Thymus (tissue), 11 donors: Measurements from ENCODE around the gene FUT7. TPM values are rescaled to one million over a fixed set of nuclear protein-coding genes. Genes with fewer than 3 reads are reported as not detected.

Experiments
- DNase-seq, 9 donors: peaks; one replicate each; pipeline ENCODE4 v3.0.0-alpha.2; 2013; ENCODE audit warnings: low spot score in 9 of 9, low read depth in 6 of 9, missing footprints in 1 of 9
- H3K27ac ChIP-seq, 2 donors: one replicate each; pipeline ENCODE4 v1.5.1; 2013; ENCODE audit warnings: control low read depth in 1 of 2, low read depth in 1 of 2, low read length in 1 of 2, mild to moderate bottlenecking in 1 of 2, moderate library complexity in 1 of 2
- H3K27me3 ChIP-seq, 2 donors: one replicate each; pipeline ENCODE4 v1.5.1; 2013; ENCODE audit warnings: low read length in 1 of 2; ENCODE audit not compliant: control insufficient read depth in 2 of 2, insufficient read depth in 1 of 2
- H3K36me3 ChIP-seq, 2 donors: one replicate each; pipeline ENCODE4 v1.5.1; 2013; ENCODE audit warnings: low read length in 1 of 2, mild to moderate bottlenecking in 1 of 2, moderate library complexity in 1 of 2; ENCODE audit not compliant: control insufficient read depth in 2 of 2, insufficient read depth in 2 of 2
- H3K4me1 ChIP-seq, 2 donors: one replicate each; pipeline ENCODE4 v1.5.1; 2013; ENCODE audit warnings: low read length in 2 of 2; ENCODE audit not compliant: control insufficient read depth in 2 of 2, insufficient read depth in 2 of 2
- H3K4me3 ChIP-seq, 2 donors: one replicate each; pipeline ENCODE4 v1.5.1; 2013; ENCODE audit warnings: low read length in 2 of 2, control low read depth in 1 of 2, mild to moderate bottlenecking in 1 of 2
- H3K9me3 ChIP-seq, 2 donors: one replicate each; pipeline ENCODE4 v1.5.1; 2013; ENCODE audit warnings: low read length in 1 of 2, mild to moderate bottlenecking in 1 of 2; ENCODE audit not compliant: control insufficient read depth in 2 of 2, insufficient read depth in 1 of 2
- WGBS: extraction: QIAGEN DNeasy Blood & Tissue Kit; methylation state at CpG from one replicate; pipeline ENCODE4 v1.1.7; 2013; 5-methylcytosine and 5-hydroxymethylcytosine counted together
- polyA plus RNA-seq: library from polyadenylated mRNA; stranded (reverse); fragments of 200-250 nt; gene quantifications from one replicate; pipeline ENCODE4 v1.2.3, GENCODE V29; 2013
- total RNA-seq: library from RNA; stranded (reverse); fragments of 120-200 nt; gene quantifications from one replicate; pipeline ENCODE4 v1.2.4, GENCODE V29; 2013
- donor health status: healthy.

Gene FUT7
- total and polyA plus RNA-seq, 2 donors: 0.99 to 4.6 TPM

DNA sequence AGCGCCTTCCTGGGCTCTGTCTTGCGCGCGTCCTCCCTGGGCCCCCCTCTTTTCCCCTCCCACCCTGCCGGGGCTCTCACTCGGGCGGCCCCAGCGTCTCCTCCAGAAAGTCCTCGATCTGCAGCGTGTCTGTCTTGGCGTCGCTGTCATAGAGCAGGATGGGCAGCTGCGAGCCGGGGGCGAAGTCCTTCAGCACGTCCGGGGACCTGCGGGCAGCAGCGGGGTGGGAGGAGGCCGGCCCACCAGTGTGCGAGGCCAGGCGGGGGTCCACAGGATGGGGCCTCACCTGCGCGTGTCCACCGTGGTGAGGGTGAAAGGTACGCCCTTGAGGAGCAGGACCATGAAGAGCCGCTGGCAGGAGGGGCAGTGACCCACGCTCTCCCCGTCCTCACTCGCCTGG is 36.5 kb downstream of the FUT7 start:
- H3K9me3 ChIP-seq: peaks cover 2 to 27% of the 10 kb centered on the region in 2 donors
- peak overlapping the region in 1 of 2 donors; percentile 27 for H3K27ac ChIP-seq
- peaks cover 23 to 66% of the 10 kb centered on the region in 2 donors for H3K27me3 ChIP-seq
- peaks cover 25 to 58% of the 10 kb centered on the region in 2 donors for H3K4me1 ChIP-seq
- no peak for DNase-seq
- WGBS: 70% methylated on average over 30 of the region's 30 CpGs
- peaks cover 8 to 16% of the 10 kb centered on the region in 2 donors for H3K36me3 ChIP-seq
- peak overlapping the region; percentile 1 to 58 for H3K4me3 ChIP-seq

DNA sequence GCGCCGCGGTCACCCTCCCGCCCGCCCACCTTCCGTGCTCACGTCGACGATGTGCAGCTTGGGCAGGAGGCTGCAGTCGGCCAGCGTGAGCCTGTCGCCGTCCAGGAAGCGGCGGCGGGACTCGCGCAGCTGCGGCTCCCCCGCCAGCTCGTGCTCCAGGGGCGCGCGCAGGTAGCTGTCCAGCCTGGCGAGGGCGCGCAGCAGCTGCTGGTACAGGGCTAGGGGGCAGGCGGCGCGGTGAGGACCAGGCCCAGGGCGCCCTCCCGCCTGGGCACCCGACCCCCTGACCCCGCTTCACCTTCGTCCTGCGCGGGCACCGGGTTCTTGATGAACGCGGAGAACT is 37.0 kb downstream of the FUT7 start:
- H3K4me1 ChIP-seq: peaks cover 25 to 58% of the 10 kb centered on the region in 2 donors
- WGBS: 73% methylated on average over 40 of the region's 40 CpGs
- peaks cover 8 to 16% of the 10 kb centered on the region in 2 donors for H3K36me3 ChIP-seq
- H3K27me3 ChIP-seq: peaks cover 24 to 71% of the 10 kb centered on the region in 2 donors
- no peak for DNase-seq
- peak overlapping the region; percentile 1 to 58 for H3K4me3 ChIP-seq
- peaks cover 2 to 27% of the 10 kb centered on the region in 2 donors for H3K9me3 ChIP-seq
- H3K27ac ChIP-seq: no peak overlapping the region

DNA sequence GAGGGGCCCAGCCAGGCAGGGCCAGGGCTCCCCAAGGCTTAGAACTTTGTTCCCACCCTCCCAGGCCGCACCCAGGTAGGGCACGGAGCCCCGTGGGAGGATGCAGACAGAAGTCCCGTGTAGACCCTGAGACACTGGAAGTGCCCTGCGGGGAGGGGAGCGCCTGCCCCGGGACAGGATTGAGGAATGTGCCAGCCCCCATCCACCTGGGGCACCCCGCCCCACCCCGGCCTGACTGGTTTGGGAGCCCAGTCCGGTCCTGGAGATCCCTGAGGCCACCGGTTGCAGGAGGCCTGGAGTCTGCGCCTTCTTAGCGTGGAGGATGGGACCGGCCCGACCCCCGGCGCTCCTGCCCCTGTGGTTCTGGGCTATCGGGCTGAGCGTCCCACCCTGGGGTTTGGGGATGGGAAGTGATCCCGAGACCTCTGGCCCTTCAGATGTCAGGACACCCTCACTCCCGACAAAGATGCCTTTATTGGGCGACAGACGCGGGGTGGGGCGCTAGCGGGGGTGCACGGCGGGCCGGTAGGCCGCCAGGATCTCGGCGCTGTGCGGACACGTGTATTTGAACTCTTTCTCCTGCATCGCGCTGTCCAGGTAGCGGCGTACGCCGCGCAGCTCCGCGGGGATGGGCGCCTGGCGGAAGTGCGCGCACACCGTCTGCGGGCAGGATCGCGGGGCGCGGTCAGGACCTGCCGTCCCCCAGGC is 37.6 kb downstream of the FUT7 start:
- Histone ChIP-seq H3K36me3 (peaks cover 8 to 16% of the 10 kb centered on the region in 2 donors), H3K27me3 (peaks cover 24 to 74% of the 10 kb centered on the region in 2 donors), H3K9me3 (peaks cover 2 to 27% of the 10 kb centered on the region in 2 donors), H3K4me3 (peak overlapping the region in 1 of 2 donors; percentile 92), H3K4me1 (peaks cover 25 to 57% of the 10 kb centered on the region in 2 donors), H3K27ac (no peak overlapping the region)
- 89% methylated on average over 54 of the region's 54 CpGs for WGBS
- DNase-seq: no peak

DNA sequence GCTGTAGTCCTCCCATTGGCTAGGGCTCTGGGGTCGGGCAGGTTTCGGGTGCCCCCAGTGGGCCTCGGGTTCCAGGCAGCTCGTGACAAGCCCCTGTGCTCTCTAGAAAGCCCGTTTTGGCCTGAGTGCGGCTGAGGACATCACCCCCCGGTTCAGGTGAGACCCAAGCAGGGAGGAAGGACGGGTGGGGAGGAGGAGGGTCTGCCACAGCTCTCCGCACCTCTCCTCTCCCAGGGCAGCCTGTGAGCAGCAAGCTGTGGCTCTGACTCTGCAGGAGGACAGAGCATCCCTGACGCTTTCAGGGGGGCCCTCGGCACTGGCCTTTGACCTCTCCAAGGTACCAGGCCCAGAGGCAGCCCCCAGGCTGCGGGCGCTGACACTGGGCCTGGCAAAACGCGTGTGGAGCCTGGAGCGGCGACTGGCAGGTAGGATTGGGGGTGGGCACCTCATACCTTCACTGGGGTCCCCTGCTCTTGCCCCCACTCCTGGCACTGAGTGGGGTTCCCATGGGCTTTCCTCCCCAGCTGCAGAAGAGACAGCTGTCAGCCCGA is 39.0 kb downstream of the FUT7 start:
- Histone ChIP-seq H3K36me3 (peaks cover 8 to 16% of the 10 kb centered on the region in 2 donors), H3K27ac (peak overlapping the region; percentile 68 to 89), H3K27me3 (peaks cover 22 to 75% of the 10 kb centered on the region in 2 donors), H3K4me1 (peaks cover 25 to 50% of the 10 kb centered on the region in 2 donors), H3K9me3 (peaks cover 2 to 24% of the 10 kb centered on the region in 2 donors), H3K4me3 (peak overlapping the region; percentile 84 to 92)
- 54% methylated on average over 18 of the region's 18 CpGs for WGBS
- DNase-seq: no peak

DNA sequence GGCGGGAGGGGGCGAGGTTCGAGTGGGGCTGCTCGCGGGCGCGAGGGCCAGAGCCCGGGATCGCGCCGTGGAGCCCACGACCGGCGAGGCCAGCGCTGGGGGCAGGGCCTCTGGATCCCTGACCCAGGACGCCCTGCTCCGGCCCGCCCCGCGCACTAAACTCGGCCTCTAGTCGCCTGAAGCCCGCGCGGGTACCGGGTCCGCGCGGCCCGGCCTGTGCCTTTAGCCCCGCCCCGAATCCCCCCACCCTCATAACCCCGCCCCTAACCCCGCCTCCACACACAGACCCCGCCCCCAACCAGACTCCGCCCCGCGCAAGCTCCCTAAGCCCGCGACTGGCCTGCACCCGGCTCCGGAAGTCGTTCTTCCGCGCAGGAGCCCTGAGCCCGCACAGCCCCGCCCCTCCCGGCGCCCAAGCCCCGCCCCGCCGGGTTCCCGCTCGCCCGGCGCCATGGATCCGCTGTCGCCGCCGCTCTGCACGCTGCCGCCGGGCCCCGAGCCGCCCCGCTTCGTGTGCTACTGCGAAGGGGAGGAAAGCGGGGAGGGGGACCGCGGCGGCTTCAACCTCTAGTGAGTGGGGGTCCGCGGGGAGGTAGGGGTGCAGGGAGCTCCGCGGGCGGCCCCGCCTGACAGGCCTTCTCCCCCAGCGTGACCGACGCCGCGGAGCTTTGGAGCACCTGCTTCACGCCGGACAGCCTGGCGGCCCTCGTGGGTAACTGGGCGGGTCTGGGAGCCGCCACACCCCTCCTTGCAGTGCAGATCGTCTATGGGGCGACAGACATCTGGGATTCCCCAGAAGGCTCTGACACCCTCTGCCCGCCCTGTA is 39.7 kb downstream of the FUT7 start, which contains the start of gene PAXX:
PAXX (plus strand) TSS at position 430 of the 826 bp plus-strand sequence; CDS start at position 452, 22 bp downstream.
- 1% methylated on average over 92 of the region's 92 CpGs for WGBS
- peaks cover 20 to 43% of the 10 kb centered on the region in 2 donors for H3K4me1 ChIP-seq
- DNase-seq: peak; percentile 45 to 93 (median 81)

DNA sequence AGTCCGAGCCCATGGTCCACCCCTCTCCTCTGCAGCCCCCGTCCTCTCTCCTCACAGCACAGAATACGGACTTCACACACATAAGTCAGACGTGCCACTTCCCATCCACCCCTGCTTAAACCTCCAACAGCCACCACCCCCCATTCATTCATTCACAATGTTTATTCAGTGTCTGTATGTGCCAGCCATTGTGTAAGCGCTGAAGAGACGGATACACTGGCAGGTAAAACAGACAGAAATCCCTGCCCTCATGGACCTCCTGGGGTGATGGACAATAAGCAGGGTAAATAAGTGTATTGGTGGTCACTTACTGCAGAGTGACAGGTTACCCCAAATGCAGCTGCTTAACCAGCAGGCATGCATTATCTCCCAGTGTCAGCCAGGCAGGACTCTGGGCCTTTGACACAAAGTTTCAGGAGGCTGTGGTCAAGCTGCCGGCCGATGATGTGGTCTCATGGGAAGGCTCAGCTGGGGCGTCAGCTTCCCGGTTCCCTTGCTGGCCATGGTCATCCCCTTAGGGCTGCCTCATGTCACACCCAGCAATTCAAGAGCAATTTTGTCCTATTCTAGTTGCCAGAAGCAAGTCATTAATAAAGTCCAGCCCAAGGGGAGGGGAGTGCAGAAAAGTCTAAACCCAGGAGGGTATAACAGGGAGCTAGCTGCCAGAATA is 41.5 kb downstream of the FUT7 start:
- Histone ChIP-seq H3K27me3 (peaks cover 27 to 75% of the 10 kb centered on the region in 2 donors), H3K9me3 (peaks cover 2 to 9% of the 10 kb centered on the region in 2 donors), H3K36me3 (peaks cover 8 to 16% of the 10 kb centered on the region in 2 donors), H3K4me3 (no peak overlapping the region), H3K4me1 (peaks cover 9 to 25% of the 10 kb centered on the region in 2 donors), H3K27ac (no peak overlapping the region)
- WGBS: 94% methylated on average over 10 of the region's 10 CpGs
- DNase-seq: no peak

More for the DNA sequence above, 39.7 kb downstream of the FUT7 start, which contains the start of gene PAXX:
- H3K27ac ChIP-seq: peak within 1 kb of the TSS; percentile 68 to 89
- peaks cover 19 to 75% of the 10 kb centered on the region in 2 donors for H3K27me3 ChIP-seq
- peaks cover 2 to 19% of the 10 kb centered on the region in 2 donors for H3K9me3 ChIP-seq
- H3K36me3 ChIP-seq: peaks cover 8 to 16% of the 10 kb centered on the region in 2 donors
- peak within 1 kb of the TSS; percentile 84 to 92 for H3K4me3 ChIP-seq

DNA sequence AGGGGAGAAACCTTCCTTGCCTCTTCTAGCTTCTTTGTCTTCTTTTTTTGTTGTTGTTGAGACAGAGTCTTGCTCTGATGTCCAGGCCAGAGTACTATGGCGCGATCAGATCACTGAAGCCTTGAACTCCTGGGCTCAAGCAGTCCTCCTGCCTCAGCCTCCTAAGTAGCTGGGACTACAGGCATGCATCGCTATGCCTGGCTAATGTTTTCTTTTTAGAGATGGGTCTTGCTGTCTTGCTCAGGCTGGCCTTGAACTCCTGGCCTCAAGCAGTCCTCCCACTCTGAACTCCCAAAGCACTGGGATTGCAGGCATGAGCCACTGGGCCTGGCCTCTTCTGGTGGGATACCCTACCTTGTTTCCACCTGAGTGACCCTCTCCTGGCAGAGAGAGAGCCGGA is 43.0 kb downstream of the FUT7 start:
- Histone ChIP-seq H3K36me3 (peaks cover 5% of the 10 kb centered on the region in 2 donors), H3K4me1 (peaks cover 11 to 20% of the 10 kb centered on the region in 2 donors), H3K9me3 (peaks cover 2 to 9% of the 10 kb centered on the region in 2 donors), H3K27ac (no peak overlapping the region), H3K27me3 (peaks cover 42 to 77% of the 10 kb centered on the region in 2 donors), H3K4me3 (no peak overlapping the region)
- 97% methylated on average over 4 of the region's 4 CpGs for WGBS
- DNase-seq: no peak

DNA sequence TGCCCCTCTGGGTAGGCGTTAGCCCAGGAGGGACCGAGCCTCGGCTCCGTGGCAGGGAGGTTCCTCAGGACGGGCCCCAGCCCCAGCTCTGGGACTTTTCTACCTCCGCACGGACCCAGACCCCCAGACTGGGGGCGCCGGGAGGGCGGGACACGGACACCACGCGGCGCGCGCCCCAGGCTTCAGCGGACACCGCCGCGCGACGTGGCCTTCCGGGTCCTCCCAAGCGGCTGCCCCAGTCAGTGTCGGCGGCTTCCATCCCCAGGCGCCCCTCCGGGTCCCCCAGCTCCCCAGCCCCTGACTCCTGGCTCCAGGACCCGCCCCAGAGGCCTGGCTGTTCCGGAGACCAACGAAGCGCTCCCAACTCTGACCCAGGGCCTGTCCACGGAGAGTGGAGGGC is 46.0 kb downstream of the FUT7 start:
- no peak for DNase-seq
- Histone ChIP-seq H3K27ac (no peak overlapping the region), H3K4me3 (peak overlapping the region in 1 of 2 donors; percentile 41), H3K36me3 (no peaks in the 10 kb centered on the region), H3K4me1 (peaks cover 2 to 6% of the 10 kb centered on the region in 2 donors), H3K9me3 (peaks cover 2 to 6% of the 10 kb centered on the region in 2 donors), H3K27me3 (peaks cover 46 to 96% of the 10 kb centered on the region in 2 donors)
- 26% methylated on average over 33 of the region's 33 CpGs for WGBS
